Measurements from ENCODE around the gene DUSP1. TPM values are rescaled to one million over a fixed set of nuclear protein-coding genes. Genes with fewer than 3 reads are reported as not detected.

The DUSP1 gene
- total RNA-seq, 1 experiment from 2014 or later: 16.6 TPM

GRCh38 chr5:172727551-172727950, 43.4 kb downstream of the DUSP1 start:
- intact Hi-C loops (cut with micrococcal nuclease): no loop called here
- no peak overlapping the region for H3K4me2 ChIP-seq (ENCODE audit: low read length)
- RAD21 ChIA-PET (ENCODE audit: low non-redundant PET in 1 of 2, low total read pairs in 2 of 2, uncharacterized antibody in 2 of 2, unreplicated experiment in 2 of 2): no interaction called here
- no peaks in the 10 kb centered on the region for H4K20me1 ChIP-seq (ENCODE audit: insufficient read depth)
- BruUV-seq (replicated peaks): no TSS peak
- no peak overlapping the region for H3K4me3 ChIP-seq (replicated peaks in 1 of 2; ENCODE audit: low read depth in 1 of 2, low read length in 2 of 2)
- no peak for ATAC-seq
- CTCF ChIA-PET: interaction anchor here (1.5 kb wide), 1 partner anchor 11 kb away, joined by 4 read pairs; no protein-coding TSS in a partner anchor
- peaks cover 3 to 12% of the 10 kb centered on the region in 2 experiments; a peak in 3 of 4 replicates for H3K4me1 ChIP-seq (ENCODE audit: control insufficient read depth in 1 of 2, insufficient read depth in 2 of 2, low read length in 2 of 2)
- no peak for DNase-seq (ENCODE audit: low read depth, low spot score)
- no peaks in the 10 kb centered on the region for H3K9me3 ChIP-seq (ENCODE audit: control insufficient read depth in 1 of 2, insufficient read depth in 1 of 2, low read depth in 1 of 2, low read length in 2 of 2)
- H3K27me3 ChIP-seq (ENCODE audit: insufficient read depth, low read length): no peaks in the 10 kb centered on the region
- no peak overlapping the region for H3K27ac ChIP-seq (ENCODE audit: low read depth, low read length)
- no peaks in the 10 kb centered on the region for H3K36me3 ChIP-seq (ENCODE audit: control insufficient read depth in 1 of 2, insufficient read depth in 2 of 2, low read length in 2 of 2)
- H2AFZ ChIP-seq (ENCODE audit: low read depth, low read length, poor library complexity, severe bottlenecking): no peak overlapping the region
- no peaks in the 10 kb centered on the region for H3K79me2 ChIP-seq (ENCODE audit: insufficient read depth, low read length)
- H3K9ac ChIP-seq (ENCODE audit: low read length): no peak overlapping the region
- TF ChIP-seq EGR1 (IDR thresholded peaks at IDR 0.05; ENCODE audit: low read depth) (no peak), ZBTB33 (IDR thresholded peaks at IDR 0.05; ENCODE audit: extremely low read depth, insufficient replicate concordance, low read length) (no peak), POLR2AphosphoS5 (IDR thresholded peaks at IDR 0.05; ENCODE audit: low read depth, low read length) (no peak), SIN3A (IDR thresholded peaks at IDR 0.05; ENCODE audit: low read depth) (no peak), ZFX (IDR thresholded peaks at IDR 0.05) (no peak), POLR2A (IDR thresholded peaks at IDR 0.05; ENCODE audit: borderline replicate concordance, extremely low read depth, insufficient read depth, insufficient read length) (no peak), JUND (IDR thresholded peaks at IDR 0.05) (no peak), CBX3 (IDR thresholded peaks at IDR 0.05; ENCODE audit: low read depth) (no peak), EZH2phosphoT487 (IDR thresholded peaks at IDR 0.05; ENCODE audit: borderline replicate concordance) (no peak), RAD21 (IDR thresholded peaks at IDR 0.05; ENCODE audit: low read depth) (no peak), CEBPB (IDR thresholded peaks at IDR 0.05; ENCODE audit: low read depth) (no peak), CTCF (IDR thresholded peaks at IDR 0.05 in 2 of 3, conservative IDR thresholded peaks at IDR 0.05 in 1 of 3; ENCODE audit: borderline replicate concordance in 1 of 3, insufficient read depth in 1 of 3, low read depth in 2 of 3, low read length in 2 of 3) (no peak), FOSL1 (IDR thresholded peaks at IDR 0.05; ENCODE audit: low read depth) (no peak), SRF (IDR thresholded peaks at IDR 0.05; ENCODE audit: low read depth) (no peak), TCF7L2 (IDR thresholded peaks at IDR 0.05; ENCODE audit: borderline replicate concordance, extremely low read depth, insufficient read depth, insufficient read length) (no peak), ELF1 (IDR thresholded peaks at IDR 0.05; ENCODE audit: borderline replicate concordance, low read depth) (no peak), ZNF274 (IDR thresholded peaks at IDR 0.05; ENCODE audit: low read depth, low read length) (no peak)
- no peaks in the 10 kb centered on the region for H3K9me2 ChIP-seq (ENCODE audit: insufficient read depth)
- POLR2A ChIA-PET: no interaction called here

Measured in HCT116 (cell line).